ENCODE data around the gene MRC1. TPM values are rescaled to one million over a fixed set of nuclear protein-coding genes. Genes with fewer than 3 reads are reported as not detected.

MRC1 gene
- total RNA-seq, 1 donor from 2014 or later: not detected

- H3K4me3 Mint-ChIP-seq (ENCODE audit: low read depth): no peak overlapping the region
- H3K9me3 Mint-ChIP-seq (ENCODE audit: low read depth): no peaks in the 10 kb centered on the region
- H3K27me3 Mint-ChIP-seq: peaks cover 6% of the 10 kb centered on the region
- no peaks in the 10 kb centered on the region for H3K36me3 Mint-ChIP-seq (ENCODE audit: insufficient read depth)
- H3K4me1 Mint-ChIP-seq (ENCODE audit: low read depth): peaks cover 5% of the 10 kb centered on the region
- DNase-seq (ENCODE audit: low spot score, unreplicated experiment): no peak
- no peak overlapping the region for H3K27ac Mint-ChIP-seq
- no peak for TF ChIP-seq CTCF (IDR thresholded peaks at IDR 0.05; ENCODE audit: unreplicated experiment)
Measured at GRCh38 chr10:17831341-17831740, 22.2 kb downstream of the MRC1 start.

GRCh38 chr10:17831896-17832295 lies 22.7 kb downstream of the MRC1 start:
- Mint-ChIP-seq H3K9me3 (ENCODE audit: low read depth) (no peaks in the 10 kb centered on the region), H3K4me3 (ENCODE audit: low read depth) (no peak overlapping the region), H3K36me3 (ENCODE audit: insufficient read depth) (no peaks in the 10 kb centered on the region), H3K27me3 (peaks cover 6% of the 10 kb centered on the region), H3K4me1 (ENCODE audit: low read depth) (peaks cover 7% of the 10 kb centered on the region), H3K27ac (no peak overlapping the region)
- TF ChIP-seq CTCF (IDR thresholded peaks at IDR 0.05; ENCODE audit: unreplicated experiment): no peak
- no peak for DNase-seq (ENCODE audit: low spot score, unreplicated experiment)

DNA sequence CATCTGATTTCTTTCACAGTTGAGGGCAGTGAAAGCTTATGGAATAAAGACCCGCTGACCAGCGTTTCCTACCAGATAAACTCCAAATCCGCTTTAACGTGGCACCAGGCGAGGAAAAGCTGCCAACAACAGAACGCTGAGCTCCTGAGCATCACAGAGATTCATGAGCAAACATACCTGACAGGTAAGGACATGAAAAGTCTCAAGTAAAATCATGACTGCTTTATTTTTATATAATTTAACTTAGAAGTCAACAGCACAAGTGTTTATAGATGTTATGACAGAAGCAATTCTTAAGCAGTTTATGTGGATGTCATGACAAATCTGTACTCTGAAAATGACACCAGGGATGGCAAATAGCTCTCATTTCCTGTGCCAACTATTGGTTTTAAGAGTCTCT lies 24.5 kb downstream of the MRC1 start:
- no peak for TF ChIP-seq CTCF (IDR thresholded peaks at IDR 0.05; ENCODE audit: unreplicated experiment)
- Mint-ChIP-seq H3K27me3 (peaks cover 11% of the 10 kb centered on the region), H3K4me3 (ENCODE audit: low read depth) (no peak overlapping the region), H3K36me3 (ENCODE audit: insufficient read depth) (no peaks in the 10 kb centered on the region), H3K4me1 (ENCODE audit: low read depth) (peaks cover 9% of the 10 kb centered on the region), H3K27ac (no peak overlapping the region), H3K9me3 (ENCODE audit: low read depth) (no peaks in the 10 kb centered on the region)
- DNase-seq (ENCODE audit: low spot score, unreplicated experiment): no peak

GRCh38 chr10:17835688-17836087 lies 26.5 kb downstream of the MRC1 start:
- DNase-seq (ENCODE audit: low spot score, unreplicated experiment): no peak
- Mint-ChIP-seq H3K4me3 (ENCODE audit: low read depth) (no peak overlapping the region), H3K27ac (no peak overlapping the region), H3K9me3 (ENCODE audit: low read depth) (no peaks in the 10 kb centered on the region), H3K4me1 (ENCODE audit: low read depth) (peaks cover 9% of the 10 kb centered on the region), H3K36me3 (ENCODE audit: insufficient read depth) (no peaks in the 10 kb centered on the region), H3K27me3 (peaks cover 14% of the 10 kb centered on the region)
- no peak for TF ChIP-seq CTCF (IDR thresholded peaks at IDR 0.05; ENCODE audit: unreplicated experiment)

DNA sequence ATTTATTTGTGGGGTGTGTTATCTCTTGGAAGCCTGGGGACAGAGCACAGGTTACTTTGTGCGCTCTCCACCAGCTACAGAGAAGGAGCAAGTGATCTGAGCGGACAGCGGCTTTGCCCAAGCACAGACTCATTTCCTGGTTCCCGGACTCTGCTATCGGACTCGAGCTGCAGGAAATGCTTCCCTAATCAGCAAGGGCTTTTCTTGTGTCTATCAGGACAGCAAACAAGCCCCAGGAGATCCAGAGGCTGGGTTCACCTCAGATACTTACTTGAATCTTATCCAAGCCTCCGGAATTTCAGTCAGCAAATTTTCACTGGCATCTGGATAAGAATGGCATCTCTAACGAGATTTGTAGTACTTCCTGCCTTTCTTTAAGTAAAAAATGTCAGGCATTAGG lies 27.8 kb downstream of the MRC1 start:
- peak; percentile 11 for DNase-seq (ENCODE audit: low spot score, unreplicated experiment)
- TF ChIP-seq CTCF (IDR thresholded peaks at IDR 0.05; ENCODE audit: unreplicated experiment): no peak
- H3K27ac Mint-ChIP-seq: peak overlapping the region; percentile 52
- H3K4me3 Mint-ChIP-seq (ENCODE audit: low read depth): peak overlapping the region; percentile 37
- H3K9me3 Mint-ChIP-seq (ENCODE audit: low read depth): no peaks in the 10 kb centered on the region
- H3K36me3 Mint-ChIP-seq (ENCODE audit: insufficient read depth): no peaks in the 10 kb centered on the region
- H3K27me3 Mint-ChIP-seq: peaks cover 14% of the 10 kb centered on the region
- H3K4me1 Mint-ChIP-seq (ENCODE audit: low read depth): peaks cover 6% of the 10 kb centered on the region
